ENCODE results near the gene NT5M.

NT5M gene

GRCh38 chr17:17309356-17309755 is 6.2 kb downstream of the NT5M start:
- no peak overlapping the region for H2BK12ac ChIP-seq (ENCODE audit: low read length)
- no peak overlapping the region for H2BK120ac ChIP-seq (ENCODE audit: low read depth, low read length)
- no peak overlapping the region for H3K14ac ChIP-seq (ENCODE audit: low read length)
- H3K23ac ChIP-seq (ENCODE audit: low read depth, low read length, poor library complexity): no peak overlapping the region
- H3K4me1 ChIP-seq (ENCODE audit: control insufficient read depth in 2 of 2, insufficient read depth in 1 of 2, low read depth in 1 of 2, low read length in 2 of 2): peaks cover 1 to 8% of the 10 kb centered on the region in 2 donors
- peaks cover 0 to 10% (median 4%) of the 10 kb centered on the region in 3 experiments for H3K27me3 ChIP-seq (ENCODE audit: control insufficient read depth in 3 of 3, insufficient read depth in 3 of 3, low read depth in 1 of 3, low read length in 3 of 3)
- no peak overlapping the region for H3K4me3 ChIP-seq (ENCODE audit: low read length in 2 of 2)
- no peak overlapping the region for H2BK15ac ChIP-seq (ENCODE audit: low read length)
- H2AFZ ChIP-seq (ENCODE audit: low read length): no peak overlapping the region
- no peak overlapping the region for H2BK5ac ChIP-seq (ENCODE audit: low read length)
- H3K4ac ChIP-seq (ENCODE audit: low read length): no peak overlapping the region
- no peak overlapping the region for H3K18ac ChIP-seq (ENCODE audit: low read length)
- H4K8ac ChIP-seq (ENCODE audit: low read depth, low read length): no peak overlapping the region
- no peaks in the 10 kb centered on the region for H3K79me1 ChIP-seq (ENCODE audit: low read depth, low read length)
- peaks cover 2 to 7% of the 10 kb centered on the region in 2 donors for H3K9me3 ChIP-seq (replicated peaks in 1 of 2; ENCODE audit: control insufficient read depth in 2 of 2, insufficient read depth in 1 of 2, low read depth in 1 of 2, low read length in 2 of 2)
- WGBS, 2 donors (ENCODE audit: extremely low coverage in 2 of 2, insufficient read length in 2 of 2, insufficient replicate concordance in 1 of 2): no CpG with 5 or more reads among the region's 1 CpG
- no peak for DNase-seq (ENCODE audit: low spot score)
- peaks cover 0 to 20% of the 10 kb centered on the region in 2 donors for H3K36me3 ChIP-seq (replicated peaks in 1 of 2; ENCODE audit: control insufficient read depth in 2 of 2, insufficient read depth in 2 of 2, low read length in 2 of 2)
- H3K9ac ChIP-seq (ENCODE audit: low read depth, low read length, poor library complexity): no peak overlapping the region
- H2AK5ac ChIP-seq (ENCODE audit: low read depth, low read length): no peak overlapping the region
- H3K27ac ChIP-seq (replicated peaks; ENCODE audit: low read length): no peak overlapping the region
- no peak overlapping the region for H3K4me2 ChIP-seq (ENCODE audit: insufficient read depth, low read length, poor library complexity, severe bottlenecking)
- H4K91ac ChIP-seq (ENCODE audit: low read depth, low read length, poor library complexity): no peak overlapping the region

GRCh38 chr17:17313350-17313991 is 10.3 kb downstream of the NT5M start:
- no peak overlapping the region for H3K23ac ChIP-seq (ENCODE audit: low read depth, low read length, poor library complexity)
- no peak overlapping the region for H2BK12ac ChIP-seq (ENCODE audit: low read length)
- no peak for DNase-seq (ENCODE audit: low spot score)
- H3K4me3 ChIP-seq (ENCODE audit: low read length in 2 of 2): no peak overlapping the region
- H4K8ac ChIP-seq (ENCODE audit: low read depth, low read length): no peak overlapping the region
- no peak overlapping the region for H3K4ac ChIP-seq (ENCODE audit: low read length)
- H2BK5ac ChIP-seq (ENCODE audit: low read length): no peak overlapping the region
- H3K18ac ChIP-seq (ENCODE audit: low read length): no peak overlapping the region
- H3K79me1 ChIP-seq (ENCODE audit: low read depth, low read length): no peaks in the 10 kb centered on the region
- H3K27ac ChIP-seq (replicated peaks; ENCODE audit: low read length): no peak overlapping the region
- H2BK120ac ChIP-seq (ENCODE audit: low read depth, low read length): no peak overlapping the region
- no peak overlapping the region for H3K14ac ChIP-seq (ENCODE audit: low read length)
- peaks cover 0 to 2% (median 0%) of the 10 kb centered on the region in 3 experiments for H3K27me3 ChIP-seq (ENCODE audit: control insufficient read depth in 3 of 3, insufficient read depth in 3 of 3, low read depth in 1 of 3, low read length in 3 of 3)
- WGBS, 2 donors (ENCODE audit: extremely low coverage in 2 of 2, insufficient read length in 2 of 2, insufficient replicate concordance in 1 of 2): no CpG with 5 or more reads among the region's 12 CpGs
- H3K4me2 ChIP-seq (ENCODE audit: insufficient read depth, low read length, poor library complexity, severe bottlenecking): no peak overlapping the region
- H3K4me1 ChIP-seq (ENCODE audit: control insufficient read depth in 2 of 2, insufficient read depth in 1 of 2, low read depth in 1 of 2, low read length in 2 of 2): no peaks in the 10 kb centered on the region
- H4K91ac ChIP-seq (ENCODE audit: low read depth, low read length, poor library complexity): no peak overlapping the region
- H3K36me3 ChIP-seq (replicated peaks in 1 of 2; ENCODE audit: control insufficient read depth in 2 of 2, insufficient read depth in 2 of 2, low read length in 2 of 2): peaks cover 0 to 20% of the 10 kb centered on the region in 2 donors
- no peak overlapping the region for H2AK5ac ChIP-seq (ENCODE audit: low read depth, low read length)
- H2AFZ ChIP-seq (ENCODE audit: low read length): no peak overlapping the region
- H3K9me3 ChIP-seq (replicated peaks in 1 of 2; ENCODE audit: control insufficient read depth in 2 of 2, insufficient read depth in 1 of 2, low read depth in 1 of 2, low read length in 2 of 2): peaks cover 2 to 7% of the 10 kb centered on the region in 2 donors
- H3K9ac ChIP-seq (ENCODE audit: low read depth, low read length, poor library complexity): peak overlapping the region; percentile 30
- no peak overlapping the region for H2BK15ac ChIP-seq (ENCODE audit: low read length)

GRCh38 chr17:17314501-17315071 is 11.4 kb downstream of the NT5M start:
- H3K4me3 ChIP-seq (ENCODE audit: low read length in 2 of 2): no peak overlapping the region
- H2AK5ac ChIP-seq (ENCODE audit: low read depth, low read length): no peak overlapping the region
- H3K4me2 ChIP-seq (ENCODE audit: insufficient read depth, low read length, poor library complexity, severe bottlenecking): no peak overlapping the region
- H3K4me1 ChIP-seq (ENCODE audit: control insufficient read depth in 2 of 2, insufficient read depth in 1 of 2, low read depth in 1 of 2, low read length in 2 of 2): no peaks in the 10 kb centered on the region
- no peak overlapping the region for H3K27ac ChIP-seq (replicated peaks; ENCODE audit: low read length)
- H3K27me3 ChIP-seq (ENCODE audit: control insufficient read depth in 3 of 3, insufficient read depth in 3 of 3, low read depth in 1 of 3, low read length in 3 of 3): peaks cover 0 to 2% (median 0%) of the 10 kb centered on the region in 3 experiments
- peaks cover 2 to 7% of the 10 kb centered on the region in 2 donors for H3K9me3 ChIP-seq (replicated peaks in 1 of 2; ENCODE audit: control insufficient read depth in 2 of 2, insufficient read depth in 1 of 2, low read depth in 1 of 2, low read length in 2 of 2)
- H3K4ac ChIP-seq (ENCODE audit: low read length): no peak overlapping the region
- H3K23ac ChIP-seq (ENCODE audit: low read depth, low read length, poor library complexity): no peak overlapping the region
- WGBS, 2 donors (ENCODE audit: extremely low coverage in 2 of 2, insufficient read length in 2 of 2, insufficient replicate concordance in 1 of 2): no CpG with 5 or more reads among the region's 5 CpGs
- H3K36me3 ChIP-seq (replicated peaks in 1 of 2; ENCODE audit: control insufficient read depth in 2 of 2, insufficient read depth in 2 of 2, low read length in 2 of 2): peaks cover 0 to 16% of the 10 kb centered on the region in 2 donors
- peak overlapping the region; percentile 31 for H3K18ac ChIP-seq (ENCODE audit: low read length)
- no peak overlapping the region for H4K91ac ChIP-seq (ENCODE audit: low read depth, low read length, poor library complexity)
- H4K8ac ChIP-seq (ENCODE audit: low read depth, low read length): no peak overlapping the region
- no peak overlapping the region for H2BK15ac ChIP-seq (ENCODE audit: low read length)
- no peak overlapping the region for H2BK5ac ChIP-seq (ENCODE audit: low read length)
- H3K79me1 ChIP-seq (ENCODE audit: low read depth, low read length): no peaks in the 10 kb centered on the region
- DNase-seq (ENCODE audit: low spot score): no peak
- no peak overlapping the region for H2BK12ac ChIP-seq (ENCODE audit: low read length)
- no peak overlapping the region for H3K9ac ChIP-seq (ENCODE audit: low read depth, low read length, poor library complexity)
- no peak overlapping the region for H2AFZ ChIP-seq (ENCODE audit: low read length)
- peak overlapping the region; percentile 76 for H3K14ac ChIP-seq (ENCODE audit: low read length)
- H2BK120ac ChIP-seq (ENCODE audit: low read depth, low read length): no peak overlapping the region

GRCh38 chr17:17315142-17315821 is 12.1 kb downstream of the NT5M start:
- Histone ChIP-seq H2AK5ac (ENCODE audit: low read depth, low read length) (no peak overlapping the region), H4K8ac (ENCODE audit: low read depth, low read length) (no peak overlapping the region), H4K91ac (ENCODE audit: low read depth, low read length, poor library complexity) (no peak overlapping the region), H3K4me3 (ENCODE audit: low read length in 2 of 2) (no peak overlapping the region), H3K27ac (replicated peaks; ENCODE audit: low read length) (no peak overlapping the region), H2BK12ac (ENCODE audit: low read length) (no peak overlapping the region), H2AFZ (ENCODE audit: low read length) (no peak overlapping the region), H3K18ac (ENCODE audit: low read length) (no peak overlapping the region), H3K27me3 (ENCODE audit: control insufficient read depth in 3 of 3, insufficient read depth in 3 of 3, low read depth in 1 of 3, low read length in 3 of 3) (peaks cover 0 to 2% (median 0%) of the 10 kb centered on the region in 3 experiments), H3K9ac (ENCODE audit: low read depth, low read length, poor library complexity) (no peak overlapping the region), H3K4me1 (ENCODE audit: control insufficient read depth in 2 of 2, insufficient read depth in 1 of 2, low read depth in 1 of 2, low read length in 2 of 2) (no peaks in the 10 kb centered on the region), H3K9me3 (replicated peaks in 1 of 2; ENCODE audit: control insufficient read depth in 2 of 2, insufficient read depth in 1 of 2, low read depth in 1 of 2, low read length in 2 of 2) (peaks cover 2 to 7% of the 10 kb centered on the region in 2 donors), H3K14ac (ENCODE audit: low read length) (no peak overlapping the region), H3K36me3 (replicated peaks in 1 of 2; ENCODE audit: control insufficient read depth in 2 of 2, insufficient read depth in 2 of 2, low read length in 2 of 2) (peaks cover 0 to 16% of the 10 kb centered on the region in 2 donors), H3K4ac (ENCODE audit: low read length) (peak overlapping the region; percentile 37), H2BK5ac (ENCODE audit: low read length) (no peak overlapping the region), H3K79me1 (ENCODE audit: low read depth, low read length) (no peaks in the 10 kb centered on the region), H2BK120ac (ENCODE audit: low read depth, low read length) (no peak overlapping the region), H3K4me2 (ENCODE audit: insufficient read depth, low read length, poor library complexity, severe bottlenecking) (no peak overlapping the region), H3K23ac (ENCODE audit: low read depth, low read length, poor library complexity) (no peak overlapping the region), H2BK15ac (ENCODE audit: low read length) (no peak overlapping the region)
- WGBS, 2 donors (ENCODE audit: extremely low coverage in 2 of 2, insufficient read length in 2 of 2, insufficient replicate concordance in 1 of 2): no CpG with 5 or more reads among the region's 6 CpGs
- no peak for DNase-seq (ENCODE audit: low spot score)

Data from neuronal stem cell (in vitro differentiated cells).